ENCODE results near the gene SPTBN1. TPM values are rescaled to one million over a fixed set of nuclear protein-coding genes. Genes with fewer than 3 reads are reported as not detected.
A peak's percentile ranks its signal among the peaks of the same experiment; 100 is the strongest.

The SPTBN1 gene
- total RNA-seq, 1 donor from 2014 or later, result 601 TPM

DNA sequence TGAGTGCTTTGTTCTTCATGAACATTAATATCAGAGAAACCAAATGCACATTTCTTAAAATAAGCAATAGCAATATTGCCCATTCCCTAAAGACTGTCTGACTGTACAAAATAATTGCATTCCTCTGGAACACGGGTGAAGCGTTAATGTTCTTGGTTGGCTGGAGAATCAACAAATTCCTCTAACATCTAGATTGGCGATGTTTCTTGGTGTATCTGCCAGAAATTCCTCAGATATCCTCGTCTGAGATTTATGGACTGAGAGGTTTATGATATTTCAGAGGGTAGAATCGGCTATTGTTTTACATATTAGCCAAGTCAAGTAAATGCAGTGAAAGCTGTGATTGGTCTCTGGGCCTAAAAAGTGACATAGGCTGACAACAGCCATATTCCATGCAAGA lies 27.1 kb upstream of the SPTBN1 start:
- intact Hi-C loops (cut with DNase I), result no loop called here
- H3K36me3 ChIP-seq, result no peaks in the 10 kb centered on the region
- H3K27ac ChIP-seq, result peak overlapping the region; percentile 86
- no peak for DNase-seq
- no peak overlapping the region for H3K4me3 ChIP-seq
- H3K27me3 ChIP-seq (ENCODE audit: low read depth), result no peaks in the 10 kb centered on the region
- TF ChIP-seq, protein P1, sequence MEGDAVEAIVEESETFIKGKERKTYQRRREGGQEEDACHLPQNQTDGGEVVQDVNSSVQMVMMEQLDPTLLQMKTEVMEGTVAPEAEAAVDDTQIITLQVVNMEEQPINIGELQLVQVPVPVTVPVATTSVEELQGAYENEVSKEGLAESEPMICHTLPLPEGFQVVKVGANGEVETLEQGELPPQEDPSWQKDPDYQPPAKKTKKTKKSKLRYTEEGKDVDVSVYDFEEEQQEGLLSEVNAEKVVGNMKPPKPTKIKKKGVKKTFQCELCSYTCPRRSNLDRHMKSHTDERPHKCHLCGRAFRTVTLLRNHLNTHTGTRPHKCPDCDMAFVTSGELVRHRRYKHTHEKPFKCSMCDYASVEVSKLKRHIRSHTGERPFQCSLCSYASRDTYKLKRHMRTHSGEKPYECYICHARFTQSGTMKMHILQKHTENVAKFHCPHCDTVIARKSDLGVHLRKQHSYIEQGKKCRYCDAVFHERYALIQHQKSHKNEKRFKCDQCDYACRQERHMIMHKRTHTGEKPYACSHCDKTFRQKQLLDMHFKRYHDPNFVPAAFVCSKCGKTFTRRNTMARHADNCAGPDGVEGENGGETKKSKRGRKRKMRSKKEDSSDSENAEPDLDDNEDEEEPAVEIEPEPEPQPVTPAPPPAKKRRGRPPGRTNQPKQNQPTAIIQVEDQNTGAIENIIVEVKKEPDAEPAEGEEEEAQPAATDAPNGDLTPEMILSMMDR (IDR thresholded peaks at IDR 0.05), result no peak
- H3K9me3 ChIP-seq, result no peaks in the 10 kb centered on the region
- no peak for ATAC-seq
- H3K4me1 ChIP-seq, result peaks cover 71% of the 10 kb centered on the region

GRCh38 chr2:54429811-54430551 lies 26.1 kb upstream of the SPTBN1 start:
- TF ChIP-seq, protein P1 (IDR thresholded peaks at IDR 0.05), result no peak
- Histone ChIP-seq H3K9me3 (no peaks in the 10 kb centered on the region), H3K4me3 (no peak overlapping the region), H3K4me1 (peaks cover 80% of the 10 kb centered on the region), H3K27ac (peak overlapping the region; percentile 86), H3K27me3 (ENCODE audit: low read depth) (no peaks in the 10 kb centered on the region), H3K36me3 (no peaks in the 10 kb centered on the region)
- DNase-seq (no peak), ATAC-seq (peak; percentile 4 to 5)
- intact Hi-C loops (cut with DNase I), result no loop called here

DNA sequence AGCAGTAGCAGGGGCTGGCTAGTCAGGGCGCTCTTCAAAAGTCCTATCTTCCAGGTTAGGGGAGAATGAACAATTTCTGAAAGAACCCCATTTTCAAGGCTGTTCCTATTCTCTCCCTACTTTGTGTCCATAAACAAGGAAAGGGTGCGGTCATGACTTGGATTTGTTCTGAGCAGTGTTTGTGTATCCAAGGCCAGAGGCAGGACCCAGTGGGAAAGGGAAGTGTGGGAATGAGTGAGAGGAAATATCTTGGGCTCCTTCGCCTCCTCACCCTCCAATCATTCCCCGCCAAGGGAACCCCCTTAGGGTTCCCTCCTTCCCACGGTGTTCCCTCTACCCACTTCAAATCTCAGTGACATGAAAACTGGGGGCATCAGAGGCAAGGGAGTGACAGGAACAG lies 25.5 kb upstream of the SPTBN1 start:
- ATAC-seq, result peak; percentile 12 to 19
- Histone ChIP-seq H3K27ac (peak overlapping the region; percentile 86), H3K36me3 (no peaks in the 10 kb centered on the region), H3K27me3 (ENCODE audit: low read depth) (no peaks in the 10 kb centered on the region), H3K4me1 (peaks cover 87% of the 10 kb centered on the region), H3K4me3 (no peak overlapping the region), H3K9me3 (no peaks in the 10 kb centered on the region)
- TF ChIP-seq, protein P1 (IDR thresholded peaks at IDR 0.05), result no peak
- DNase-seq, result no peak
- intact Hi-C loops (cut with DNase I), result no loop called here

- Histone ChIP-seq H3K27me3 (ENCODE audit: low read depth) (no peaks in the 10 kb centered on the region), H3K9me3 (no peaks in the 10 kb centered on the region), H3K27ac (peak overlapping the region; percentile 86), H3K4me3 (no peak overlapping the region), H3K4me1 (peaks cover 94% of the 10 kb centered on the region), H3K36me3 (no peaks in the 10 kb centered on the region)
- peak; percentile 76 to 79 for ATAC-seq
- TF ChIP-seq, protein P1 (IDR thresholded peaks at IDR 0.05), result no peak
- peak; percentile 64 for DNase-seq
- intact Hi-C loops (cut with DNase I), result no loop called here
Measured at GRCh38 chr2:54432251-54433015, 23.7 kb upstream of the SPTBN1 start.

- H3K4me3 ChIP-seq, result no peak overlapping the region
- peak overlapping the region; percentile 52 for H3K27ac ChIP-seq
- no peaks in the 10 kb centered on the region for H3K36me3 ChIP-seq
- peaks cover 91% of the 10 kb centered on the region for H3K4me1 ChIP-seq
- intact Hi-C loops (cut with DNase I), result no loop called here
- H3K9me3 ChIP-seq, result no peaks in the 10 kb centered on the region
- TF ChIP-seq, protein P1 (IDR thresholded peaks at IDR 0.05), result no peak
- DNase-seq (no peak), ATAC-seq (peak in 1 of 2 donors; percentile 38)
- no peaks in the 10 kb centered on the region for H3K27me3 ChIP-seq (ENCODE audit: low read depth)
Measured at GRCh38 chr2:54434229-54434628, 21.9 kb upstream of the SPTBN1 start.
